MG63 (cell line): ENCODE measurements around the gene RPGR. TPM values are rescaled to one million over a fixed set of nuclear protein-coding genes. Genes with fewer than 3 reads are reported as not detected.

Experiments used
- DNase-seq: peaks from one replicate; pipeline ENCODE4 v3.0.0-alpha.2; 2020
- H3K27me3 ChIP-seq: fragments of 250-450 bp; sonication (Bioruptor Pico); 2 replicates; pipeline ENCODE4 v1.5.1; 2020; ENCODE audit warnings: mild to moderate bottlenecking, moderate library complexity
- H3K36me3 ChIP-seq: fragments of 250-450 bp; sonication (Bioruptor Pico); 2 replicates; pipeline ENCODE4 v1.5.1; 2020; ENCODE audit warnings: mild to moderate bottlenecking, moderate library complexity
- H3K4me3 ChIP-seq: fragments of 250-450 bp; sonication (Bioruptor Pico); 2 replicates; pipeline ENCODE4 v1.5.1; 2020; ENCODE audit warnings: mild to moderate bottlenecking, moderate library complexity
- H3K9me3 ChIP-seq: fragments of 250-450 bp; sonication (Bioruptor Pico); 2 replicates; pipeline ENCODE4 v1.5.1; 2020; ENCODE audit warnings: mild to moderate bottlenecking, moderate library complexity
- total RNA-seq: library from RNA; depleted of rRNA; stranded (reverse); fragments of >200 nt; shearing (Covaris generic); gene quantifications from 2 replicates; pipeline ENCODE4 v1.2.3, GENCODE V29; 2014; ENCODE audit warnings: low replicate concordance

The RPGR gene
- total RNA-seq, 1 experiment from 2014 or later = 6.8 TPM

GRCh38 chrX:38342853-38343778 lies 15.8 kb upstream of the RPGR start:
- Histone ChIP-seq H3K27me3 (no peaks in the 10 kb centered on the region), H3K4me3 (no peak overlapping the region), H3K36me3 (no peaks in the 10 kb centered on the region)

DNA sequence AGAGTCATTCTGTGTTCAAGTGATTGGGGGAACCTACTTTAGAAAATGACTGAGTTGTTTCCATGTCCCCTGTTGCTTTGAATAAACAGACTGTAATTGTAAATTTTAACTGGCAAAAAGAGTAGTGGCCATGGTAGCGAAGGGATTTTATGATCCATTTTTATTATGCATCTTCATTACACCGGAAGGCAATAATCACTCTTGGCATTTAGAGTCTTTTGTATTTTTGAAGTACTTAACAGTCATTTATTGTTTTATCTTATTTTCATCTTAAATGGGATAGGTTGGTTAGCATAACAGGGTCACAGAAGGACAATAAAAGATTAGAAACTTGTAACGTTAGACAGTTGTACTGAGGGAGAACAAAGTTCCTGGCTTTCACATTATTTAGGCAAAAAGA lies 14.1 kb upstream of the RPGR start:
- Histone ChIP-seq H3K27me3 (no peaks in the 10 kb centered on the region), H3K9me3 (no peaks in the 10 kb centered on the region), H3K4me3 (no peak overlapping the region), H3K36me3 (no peaks in the 10 kb centered on the region)
- no peak for DNase-seq

More at GRCh38 chrX:38342853-38343778, 15.8 kb upstream of the RPGR start:
- no peaks in the 10 kb centered on the region for H3K9me3 ChIP-seq
- no peak for DNase-seq

DNA sequence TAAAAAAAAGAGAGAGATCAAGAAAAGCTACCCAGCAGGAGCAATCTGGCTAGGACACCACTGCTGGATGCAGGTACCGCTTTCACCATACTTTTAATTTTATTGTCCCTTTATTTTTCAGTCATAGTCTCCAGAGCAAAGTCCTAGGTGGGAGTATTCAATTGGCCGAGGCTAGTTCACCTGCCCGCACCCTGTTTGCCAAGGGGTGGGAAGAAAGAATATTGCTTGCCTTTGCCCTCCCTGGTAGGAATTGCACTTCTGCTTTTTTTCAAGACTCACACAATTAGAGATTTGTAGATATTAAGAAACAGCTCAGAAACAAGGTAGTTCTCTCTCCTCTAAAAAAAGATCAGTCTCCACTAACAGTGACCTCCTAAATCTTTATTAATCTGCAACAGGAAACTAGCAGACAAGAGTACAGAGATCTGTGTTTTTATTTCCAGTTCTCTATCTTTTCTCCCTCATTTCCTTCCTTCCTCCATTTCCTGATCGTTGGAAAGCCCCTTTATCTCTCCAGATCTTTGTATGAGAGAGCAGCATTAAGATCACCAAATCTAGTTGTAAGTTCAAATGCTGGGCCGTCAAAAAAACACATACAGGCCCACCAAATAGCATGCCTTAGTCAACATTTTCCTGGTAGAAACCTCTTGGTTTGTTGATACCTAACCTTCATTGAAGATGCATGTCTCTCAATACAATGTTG lies 9.4 kb upstream of the RPGR start:
- Histone ChIP-seq H3K4me3 (no peak overlapping the region), H3K9me3 (no peaks in the 10 kb centered on the region), H3K27me3 (no peaks in the 10 kb centered on the region), H3K36me3 (no peaks in the 10 kb centered on the region)
- DNase-seq = no peak

GRCh38 chrX:38335382-38335781 lies 8.1 kb upstream of the RPGR start:
- no peaks in the 10 kb centered on the region for H3K27me3 ChIP-seq
- H3K36me3 ChIP-seq = no peaks in the 10 kb centered on the region
- no peak overlapping the region for H3K4me3 ChIP-seq
- H3K9me3 ChIP-seq = no peaks in the 10 kb centered on the region
- DNase-seq = no peak

- Histone ChIP-seq H3K9me3 (no peaks in the 10 kb centered on the region), H3K36me3 (no peaks in the 10 kb centered on the region), H3K27me3 (no peaks in the 10 kb centered on the region), H3K4me3 (no peak overlapping the region)
- no peak for DNase-seq
Measured at GRCh38 chrX:38332505-38332904, 5.2 kb upstream of the RPGR start.

GRCh38 chrX:38327775-38328081 lies 419 bp upstream of the RPGR start:
- Histone ChIP-seq H3K4me3 (peak overlapping the region; percentile 70), H3K36me3 (no peaks in the 10 kb centered on the region), H3K9me3 (no peaks in the 10 kb centered on the region), H3K27me3 (no peaks in the 10 kb centered on the region)
- DNase-seq = no peak

DNA sequence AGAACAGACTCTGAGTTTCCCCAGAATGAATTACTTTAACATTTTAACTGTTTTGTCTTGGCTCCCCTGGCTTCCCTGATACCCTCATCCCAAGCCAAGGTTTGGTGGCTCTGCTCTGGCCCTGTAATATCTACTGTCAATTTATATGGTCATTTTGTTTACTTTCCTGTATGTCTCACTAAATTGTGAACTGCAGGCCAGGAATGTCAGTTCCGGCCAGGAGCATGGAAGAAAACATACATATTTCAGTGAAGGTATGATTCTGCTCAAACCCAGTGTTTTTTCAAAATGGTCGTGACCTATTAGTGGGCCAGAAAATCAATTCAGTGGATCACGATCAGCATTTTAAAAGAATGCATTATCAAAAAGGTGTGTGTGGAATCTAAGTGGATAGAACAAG lies 1.2 kb downstream of the RPGR start:
- Histone ChIP-seq H3K36me3 (no peaks in the 10 kb centered on the region), H3K9me3 (no peaks in the 10 kb centered on the region), H3K27me3 (no peaks in the 10 kb centered on the region), H3K4me3 (peak overlapping the region; percentile 70)
- no peak for DNase-seq

- Histone ChIP-seq H3K4me3 (no peak overlapping the region), H3K36me3 (no peaks in the 10 kb centered on the region), H3K27me3 (no peaks in the 10 kb centered on the region), H3K9me3 (no peaks in the 10 kb centered on the region)
- no peak for DNase-seq
Measured at GRCh38 chrX:38320819-38321218, 6.5 kb downstream of the RPGR start.

DNA sequence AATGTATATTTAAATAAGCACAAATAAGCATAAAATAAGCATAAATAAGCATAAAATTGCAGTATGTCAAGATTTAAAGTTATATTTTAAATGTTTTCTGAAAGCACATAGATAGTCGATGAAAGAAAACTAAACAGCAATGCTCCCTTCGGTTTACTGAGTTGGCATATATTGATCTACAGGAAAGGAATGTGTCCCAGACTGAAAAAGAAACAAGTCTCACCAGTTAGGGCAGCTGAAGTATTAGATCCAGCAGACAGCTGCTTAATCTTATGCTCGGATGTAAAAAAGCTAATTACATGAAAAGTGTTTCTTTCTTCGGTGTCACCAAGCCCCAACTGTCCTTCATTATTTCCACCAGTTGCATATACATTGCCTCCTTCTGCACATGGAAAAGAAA lies 8.7 kb downstream of the RPGR start:
- Histone ChIP-seq H3K9me3 (no peaks in the 10 kb centered on the region), H3K36me3 (no peaks in the 10 kb centered on the region), H3K4me3 (no peak overlapping the region), H3K27me3 (no peaks in the 10 kb centered on the region)
- DNase-seq = no peak

DNA sequence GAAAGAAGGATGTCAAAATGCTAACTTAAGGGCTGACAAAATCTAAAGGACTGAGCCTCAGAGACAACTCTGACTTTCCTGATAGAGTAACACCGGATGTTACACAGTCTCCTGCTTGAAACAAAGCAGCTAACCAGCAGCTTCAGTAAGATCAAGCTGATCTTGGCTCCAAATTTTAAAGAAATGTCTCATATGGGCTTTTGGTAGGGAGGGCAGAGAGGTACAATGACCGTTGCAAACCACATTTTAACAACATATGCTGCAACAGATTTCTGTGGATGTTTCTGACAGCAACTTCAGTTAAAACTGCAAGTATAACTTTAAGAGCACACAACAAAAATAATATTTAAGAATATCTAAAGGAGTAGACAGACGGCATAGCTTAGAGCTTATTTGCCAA lies 9.1 kb downstream of the RPGR start:
- H3K27me3 ChIP-seq = no peaks in the 10 kb centered on the region
- no peaks in the 10 kb centered on the region for H3K36me3 ChIP-seq
- H3K9me3 ChIP-seq = no peaks in the 10 kb centered on the region
- H3K4me3 ChIP-seq = no peak overlapping the region
- DNase-seq = no peak

- DNase-seq = no peak
- Histone ChIP-seq H3K36me3 (no peaks in the 10 kb centered on the region), H3K9me3 (no peaks in the 10 kb centered on the region), H3K4me3 (no peak overlapping the region), H3K27me3 (no peaks in the 10 kb centered on the region)
Measured at GRCh38 chrX:38315186-38315585, 12.1 kb downstream of the RPGR start.

- Histone ChIP-seq H3K9me3 (no peaks in the 10 kb centered on the region), H3K4me3 (no peak overlapping the region), H3K27me3 (no peaks in the 10 kb centered on the region), H3K36me3 (no peaks in the 10 kb centered on the region)
- DNase-seq = no peak
Measured at GRCh38 chrX:38313190-38313589, 14.1 kb downstream of the RPGR start.

- Histone ChIP-seq H3K9me3 (no peaks in the 10 kb centered on the region), H3K36me3 (no peaks in the 10 kb centered on the region), H3K27me3 (no peaks in the 10 kb centered on the region), H3K4me3 (no peak overlapping the region)
- DNase-seq = peak; percentile 45
Measured at GRCh38 chrX:38312436-38312835, 14.9 kb downstream of the RPGR start.

DNA sequence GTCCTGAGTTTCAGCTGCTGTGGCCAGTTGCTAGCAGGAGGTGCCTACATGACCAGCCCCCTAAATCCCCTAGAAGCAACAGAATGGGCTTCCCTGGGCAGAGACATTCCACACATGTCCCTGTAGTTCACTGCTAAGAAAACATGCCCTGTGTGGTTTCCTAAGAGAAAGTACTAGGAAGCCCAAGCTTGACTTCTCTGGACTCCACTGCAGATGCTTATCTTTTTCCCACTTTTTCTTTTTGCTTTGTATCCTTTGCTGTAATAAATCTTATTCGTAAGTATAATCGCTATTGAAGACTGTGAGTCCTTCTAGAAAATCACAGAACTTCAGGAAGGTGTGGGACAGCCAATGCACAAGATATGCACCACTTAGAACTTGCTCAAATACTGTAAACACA lies 15.6 kb downstream of the RPGR start:
- H3K27me3 ChIP-seq = no peaks in the 10 kb centered on the region
- no peak overlapping the region for H3K4me3 ChIP-seq
- no peaks in the 10 kb centered on the region for H3K36me3 ChIP-seq
- H3K9me3 ChIP-seq = no peaks in the 10 kb centered on the region
- DNase-seq = no peak

DNA sequence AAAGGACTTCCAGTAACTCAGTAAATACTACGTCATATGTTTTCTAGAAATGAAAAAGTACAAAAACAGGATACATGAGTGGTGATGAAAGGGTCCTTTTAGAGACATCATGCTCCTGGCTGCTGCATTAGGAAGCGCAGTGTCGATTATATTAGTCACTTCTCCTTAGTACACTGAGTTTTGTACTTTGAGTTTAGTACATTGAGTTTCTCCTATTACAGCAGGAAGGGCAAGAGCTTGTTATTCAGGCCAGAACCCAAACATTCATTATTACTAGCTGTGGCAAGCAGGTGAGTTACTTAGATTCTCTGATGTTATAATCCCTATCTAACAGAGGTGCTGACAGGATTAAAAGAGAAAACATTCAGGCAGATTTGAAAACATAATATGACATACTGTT lies 21.3 kb downstream of the RPGR start:
- H3K27me3 ChIP-seq = no peaks in the 10 kb centered on the region
- no peak for DNase-seq
- H3K4me3 ChIP-seq = no peak overlapping the region
- no peaks in the 10 kb centered on the region for H3K9me3 ChIP-seq
- H3K36me3 ChIP-seq = no peaks in the 10 kb centered on the region

DNA sequence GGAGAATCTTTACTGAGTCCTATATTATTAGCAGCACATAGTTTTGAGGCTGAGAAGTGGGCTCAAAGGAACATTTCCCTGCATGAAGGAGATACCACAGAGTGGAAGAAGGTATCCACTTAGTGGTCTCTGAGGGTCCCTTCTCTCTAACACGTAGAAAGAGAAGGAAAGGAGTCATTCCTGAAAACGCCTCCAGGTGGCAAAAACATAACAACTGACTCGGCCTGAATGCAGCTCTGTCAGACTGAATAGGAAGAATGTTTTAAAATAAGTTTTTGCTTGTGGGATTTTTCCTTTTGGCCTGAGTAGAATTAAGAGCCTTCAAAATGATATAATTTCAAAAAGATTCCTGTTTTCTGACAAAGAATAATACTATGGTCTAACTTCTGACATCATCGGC lies 23.3 kb downstream of the RPGR start:
- no peaks in the 10 kb centered on the region for H3K27me3 ChIP-seq
- no peaks in the 10 kb centered on the region for H3K36me3 ChIP-seq
- no peak overlapping the region for H3K4me3 ChIP-seq
- DNase-seq = no peak
- no peaks in the 10 kb centered on the region for H3K9me3 ChIP-seq

DNA sequence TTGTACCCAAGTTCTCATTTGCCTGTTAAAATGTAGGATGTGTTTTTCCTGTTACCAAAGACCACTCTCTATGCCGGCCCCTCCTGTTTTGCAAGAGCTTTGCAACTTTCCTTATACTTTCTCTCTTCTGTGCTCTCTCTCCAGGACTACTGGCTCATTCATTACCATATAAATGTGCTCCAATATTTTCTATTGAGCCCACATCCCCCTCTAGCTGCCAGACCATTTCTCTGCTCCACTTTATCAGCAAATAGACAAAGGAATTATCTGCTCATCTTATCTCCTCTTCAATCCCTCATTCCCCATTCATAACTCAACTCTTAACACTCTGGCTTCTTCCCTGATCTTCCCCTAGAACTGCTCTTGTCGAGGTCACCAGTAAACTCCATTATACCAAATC lies 33.6 kb downstream of the RPGR start:
- H3K9me3 ChIP-seq = no peaks in the 10 kb centered on the region
- H3K27me3 ChIP-seq = no peaks in the 10 kb centered on the region
- DNase-seq = no peak
- H3K4me3 ChIP-seq = no peak overlapping the region
- no peaks in the 10 kb centered on the region for H3K36me3 ChIP-seq

DNA sequence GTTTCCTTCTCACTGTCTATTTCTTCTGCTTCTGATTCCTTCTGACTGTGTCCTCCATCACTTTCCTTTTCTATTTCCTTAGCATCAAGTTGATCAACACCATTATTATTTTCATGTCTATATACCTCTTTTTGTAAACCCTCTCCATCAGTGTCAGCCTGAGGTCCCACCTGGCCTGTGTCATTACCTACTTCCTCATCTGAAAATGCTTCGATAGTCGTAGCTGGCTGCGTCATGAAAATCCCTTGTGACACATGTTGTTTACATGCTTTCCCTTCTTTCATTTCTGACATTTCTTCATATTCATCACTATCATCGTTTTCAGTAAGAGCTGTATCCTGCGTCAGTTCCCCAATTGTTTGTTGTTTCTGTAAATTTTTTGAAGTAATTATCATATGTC lies 39.6 kb downstream of the RPGR start:
- Histone ChIP-seq H3K9me3 (no peaks in the 10 kb centered on the region), H3K27me3 (no peaks in the 10 kb centered on the region), H3K36me3 (no peaks in the 10 kb centered on the region), H3K4me3 (no peak overlapping the region)
- DNase-seq = no peak
